Measurements from ENCODE around the gene CTTN.
"Not testable (repeated sequence)": the region's sequence is repeated elsewhere in the genome, so short reads cannot be mapped to it uniquely, and the experiment has no call there.

Gene CTTN

GRCh38 chr11:70384566-70385152 lies 13.7 kb upstream of the CTTN start:
- in situ Hi-C loops (cut with MboI; ENCODE audit: low sequenced_read_pairs, unreplicated experiment) = no loop called here
- no peak for TF ChIP-seq CTCF (IDR thresholded peaks at IDR 0.05; ENCODE audit: borderline replicate concordance, control extremely low read depth, extremely low read depth, insufficient read depth, missing control alignments)
- no peak for DNase-seq (ENCODE audit: low spot score)

- no peak for DNase-seq (ENCODE audit: low spot score)
- no peak for TF ChIP-seq CTCF (IDR thresholded peaks at IDR 0.05; ENCODE audit: borderline replicate concordance, control extremely low read depth, extremely low read depth, insufficient read depth, missing control alignments)
- in situ Hi-C loops (cut with MboI; ENCODE audit: low sequenced_read_pairs, unreplicated experiment) = no loop called here
These were observed 10.8 kb upstream of the CTTN start for GRCh38 chr11:70387564-70387963.

GRCh38 chr11:70389201-70389600 lies 9.1 kb upstream of the CTTN start:
- TF ChIP-seq CTCF (IDR thresholded peaks at IDR 0.05; ENCODE audit: borderline replicate concordance, control extremely low read depth, extremely low read depth, insufficient read depth, missing control alignments) = no peak
- in situ Hi-C loops (cut with MboI; ENCODE audit: low sequenced_read_pairs, unreplicated experiment) = no loop called here
- DNase-seq (ENCODE audit: low spot score) = no peak

- DNase-seq (ENCODE audit: low spot score); in situ Hi-C loops (cut with MboI; ENCODE audit: low sequenced_read_pairs, unreplicated experiment): not testable (repeated sequence)
These were observed 7.4 kb upstream of the CTTN start for GRCh38 chr11:70390882-70391281.

- no peak for TF ChIP-seq CTCF (IDR thresholded peaks at IDR 0.05; ENCODE audit: borderline replicate concordance, control extremely low read depth, extremely low read depth, insufficient read depth, missing control alignments)
- in situ Hi-C loops (cut with MboI; ENCODE audit: low sequenced_read_pairs, unreplicated experiment) = no loop called here
- DNase-seq (ENCODE audit: low spot score) = no peak
These were observed 3.9 kb upstream of the CTTN start for GRCh38 chr11:70394211-70394950.

- no peak for DNase-seq (ENCODE audit: low spot score)
- in situ Hi-C loops (cut with MboI; ENCODE audit: low sequenced_read_pairs, unreplicated experiment) = no loop called here
These were observed 870 bp upstream of the CTTN start for GRCh38 chr11:70397336-70397982.

More at GRCh38 chr11:70397336-70397982, 870 bp upstream of the CTTN start:
- no peak for TF ChIP-seq CTCF (IDR thresholded peaks at IDR 0.05; ENCODE audit: borderline replicate concordance, control extremely low read depth, extremely low read depth, insufficient read depth, missing control alignments)

Measured in GM13976 (cell line).